ENCODE data around the gene RNU6-1. TPM values are rescaled to one million over a fixed set of nuclear protein-coding genes. Genes with fewer than 3 reads are reported as not detected.

The RNU6-1 gene
- total RNA-seq, 6 experiments from 2014 or later, result not detected

DNA sequence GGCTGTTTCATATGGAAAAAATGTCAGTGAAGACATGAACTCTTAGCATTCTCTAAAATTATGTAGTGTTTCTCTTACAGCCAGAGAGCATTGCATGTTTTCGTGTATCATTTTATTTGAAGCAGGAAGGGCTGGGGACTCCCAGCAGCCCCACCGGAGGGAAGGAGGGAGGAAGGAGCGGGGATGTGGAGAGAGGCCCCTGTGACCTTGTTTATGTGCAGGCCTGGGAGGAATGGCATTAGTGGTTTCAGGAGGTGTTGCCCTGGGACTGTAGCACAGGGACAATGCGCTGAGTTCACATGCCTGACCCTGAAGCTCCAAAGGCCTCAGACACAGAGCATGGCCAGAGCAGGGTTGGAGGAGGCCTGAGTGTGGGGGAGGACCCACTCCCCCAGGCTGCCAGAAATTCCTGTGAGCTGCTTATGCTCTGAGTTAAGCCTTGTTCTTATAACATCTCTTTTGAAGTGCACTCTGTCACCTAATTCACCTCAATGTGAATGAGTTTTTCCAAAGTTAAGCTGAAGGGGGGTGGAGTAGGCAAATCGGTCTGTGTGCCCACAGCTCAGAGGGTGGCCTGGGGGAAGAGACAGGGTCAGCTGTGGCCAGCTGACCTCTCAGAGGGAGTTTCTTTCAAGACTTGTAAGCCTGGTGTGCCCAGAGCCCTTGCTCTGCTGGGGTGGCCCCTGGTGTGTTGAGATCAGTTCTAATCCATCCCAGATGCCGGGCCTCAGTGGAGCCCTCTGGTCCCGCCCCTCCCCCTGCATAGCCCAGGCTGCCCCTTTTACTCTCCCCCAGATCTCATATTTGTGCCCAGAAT, 3.9 kb upstream of the RNU6-1 start:
- DNase-seq (no peak), ATAC-seq (no peak)
- H3K27ac ChIP-seq, result no peak overlapping the region
- WGBS (ENCODE audit: insufficient coverage, low coverage, low lambda C conversion rate, missing lambda C conversion rate), result 84% methylated on average over 4 of the region's 7 CpGs
- no peaks in the 10 kb centered on the region for H3K36me3 ChIP-seq
- TF ChIP-seq, protein P1, sequence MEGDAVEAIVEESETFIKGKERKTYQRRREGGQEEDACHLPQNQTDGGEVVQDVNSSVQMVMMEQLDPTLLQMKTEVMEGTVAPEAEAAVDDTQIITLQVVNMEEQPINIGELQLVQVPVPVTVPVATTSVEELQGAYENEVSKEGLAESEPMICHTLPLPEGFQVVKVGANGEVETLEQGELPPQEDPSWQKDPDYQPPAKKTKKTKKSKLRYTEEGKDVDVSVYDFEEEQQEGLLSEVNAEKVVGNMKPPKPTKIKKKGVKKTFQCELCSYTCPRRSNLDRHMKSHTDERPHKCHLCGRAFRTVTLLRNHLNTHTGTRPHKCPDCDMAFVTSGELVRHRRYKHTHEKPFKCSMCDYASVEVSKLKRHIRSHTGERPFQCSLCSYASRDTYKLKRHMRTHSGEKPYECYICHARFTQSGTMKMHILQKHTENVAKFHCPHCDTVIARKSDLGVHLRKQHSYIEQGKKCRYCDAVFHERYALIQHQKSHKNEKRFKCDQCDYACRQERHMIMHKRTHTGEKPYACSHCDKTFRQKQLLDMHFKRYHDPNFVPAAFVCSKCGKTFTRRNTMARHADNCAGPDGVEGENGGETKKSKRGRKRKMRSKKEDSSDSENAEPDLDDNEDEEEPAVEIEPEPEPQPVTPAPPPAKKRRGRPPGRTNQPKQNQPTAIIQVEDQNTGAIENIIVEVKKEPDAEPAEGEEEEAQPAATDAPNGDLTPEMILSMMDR (IDR thresholded peaks at IDR 0.05), result no peak
- TF ChIP-seq POLR2A (IDR thresholded peaks at IDR 0.05), result no peak
- no peaks in the 10 kb centered on the region for H3K9me3 ChIP-seq
- H3K27me3 ChIP-seq, result no peaks in the 10 kb centered on the region
- intact Hi-C loops (cut with DNase I), result no loop called here
- H3K4me1 ChIP-seq, result peaks cover 0 to 8% (median 4%) of the 10 kb centered on the region in 4 donors
- H3K4me3 ChIP-seq, result no peak overlapping the region

DNA sequence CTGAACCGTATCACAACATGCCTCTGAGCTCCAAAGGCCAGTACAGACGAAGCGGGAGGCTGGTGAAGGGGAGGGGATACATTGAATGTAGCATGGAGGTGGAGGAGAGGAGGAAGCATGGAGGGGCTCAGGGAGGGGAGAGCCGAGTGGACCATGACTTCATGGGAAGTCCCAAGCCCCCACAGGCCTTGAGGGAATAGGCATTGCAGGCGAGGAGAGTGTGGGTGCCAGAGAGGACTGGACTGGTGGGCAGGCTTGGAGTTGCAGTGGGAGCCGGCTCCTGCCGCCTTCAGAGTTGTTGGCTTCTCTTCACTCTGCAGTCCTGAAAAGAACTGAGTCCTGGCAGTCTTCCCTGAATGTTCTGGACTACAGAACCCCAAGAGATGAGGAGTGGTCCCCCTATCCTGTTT, 3.3 kb upstream of the RNU6-1 start:
- H3K9me3 ChIP-seq, result no peaks in the 10 kb centered on the region
- WGBS (ENCODE audit: insufficient coverage, low coverage, low lambda C conversion rate, missing lambda C conversion rate), result 88% methylated on average over 4 of the region's 7 CpGs
- H3K27ac ChIP-seq, result no peak overlapping the region
- no peak for DNase-seq
- H3K27me3 ChIP-seq, result no peaks in the 10 kb centered on the region
- no peak for ATAC-seq
- TF ChIP-seq, protein P1 (IDR thresholded peaks at IDR 0.05), result no peak
- TF ChIP-seq POLR2A (IDR thresholded peaks at IDR 0.05), result no peak
- H3K36me3 ChIP-seq, result no peaks in the 10 kb centered on the region
- no peak overlapping the region for H3K4me3 ChIP-seq
- peaks cover 0 to 14% (median 5%) of the 10 kb centered on the region in 4 donors for H3K4me1 ChIP-seq
- intact Hi-C loops (cut with DNase I), result no loop called here

DNA sequence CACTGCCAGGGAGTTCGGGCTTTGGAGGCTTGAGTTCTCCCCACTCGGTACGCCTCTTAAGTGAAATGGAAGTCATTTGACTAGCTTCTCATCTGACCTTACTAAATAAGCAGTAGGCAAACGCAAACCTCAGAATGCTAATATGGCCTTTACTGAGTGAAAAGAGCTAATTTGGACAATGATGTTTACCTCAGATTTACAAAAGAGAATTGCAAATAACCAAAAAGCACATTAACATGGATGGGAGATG, 1.6 kb upstream of the RNU6-1 start:
- Histone ChIP-seq H3K9me3 (no peaks in the 10 kb centered on the region), H3K4me3 (peak overlapping the region in 1 of 3 donors; percentile 71), H3K4me1 (peaks cover 0 to 14% (median 5%) of the 10 kb centered on the region in 4 donors), H3K27me3 (no peaks in the 10 kb centered on the region), H3K36me3 (no peaks in the 10 kb centered on the region), H3K27ac (no peak overlapping the region)
- DNase-seq, result no peak
- 13% methylated on average over 2 of the region's 4 CpGs for WGBS (ENCODE audit: insufficient coverage, low coverage, low lambda C conversion rate, missing lambda C conversion rate)
- ATAC-seq, result no peak
- intact Hi-C loops (cut with DNase I), result no loop called here
- no peak for TF ChIP-seq POLR2A (IDR thresholded peaks at IDR 0.05)
- TF ChIP-seq, protein P1 (IDR thresholded peaks at IDR 0.05), result no peak

DNA sequence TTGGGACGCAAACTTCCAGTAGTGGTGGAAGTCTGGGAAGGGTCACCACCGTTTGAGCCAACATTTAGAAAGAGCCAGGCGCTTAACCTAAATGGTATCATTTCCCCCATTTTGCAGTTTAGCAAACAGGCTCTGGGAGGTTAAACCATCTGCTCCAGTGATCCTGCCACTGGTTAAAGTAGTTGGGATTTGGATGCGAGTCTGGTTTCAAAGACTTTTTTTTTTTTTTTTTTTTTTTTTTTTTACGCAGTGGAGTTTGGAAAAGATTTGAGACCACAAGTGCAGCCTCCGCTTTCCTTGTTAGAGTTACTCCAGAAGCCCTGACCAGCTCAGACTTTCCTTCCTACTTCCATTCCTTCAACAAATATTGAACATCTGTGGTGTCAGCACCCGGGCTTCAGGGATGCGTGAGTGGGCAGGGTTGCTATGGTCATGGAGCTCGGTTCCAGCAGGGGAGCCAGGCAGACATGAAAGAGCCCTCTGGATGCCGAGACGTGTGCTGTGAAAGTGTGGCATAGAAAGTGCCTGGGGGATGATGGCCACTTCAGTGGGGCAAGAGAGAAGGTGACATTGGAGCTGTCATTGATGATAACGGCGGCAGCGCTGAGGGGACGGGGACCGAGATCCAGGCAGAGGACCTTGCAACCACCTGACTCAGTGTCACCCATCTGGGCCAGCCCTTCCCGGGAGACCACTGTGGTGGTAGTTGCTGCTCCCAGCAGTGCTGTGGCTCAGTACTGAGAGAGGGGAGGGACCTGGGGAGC, 1.1 kb upstream of the RNU6-1 start:
- ATAC-seq, result peak in 3 of 4 donors; percentile 1 to 14 (median 8)
- Histone ChIP-seq H3K36me3 (no peaks in the 10 kb centered on the region), H3K27ac (peak overlapping the region; percentile 92 to 93 (median 92)), H3K4me1 (peaks cover 0 to 18% (median 7%) of the 10 kb centered on the region in 4 donors), H3K4me3 (peak overlapping the region; percentile 71 to 95 (median 71)), H3K27me3 (peaks cover 0 to 3% of the 10 kb centered on the region in 2 donors), H3K9me3 (no peaks in the 10 kb centered on the region)
- DNase-seq, result no peak
- TF ChIP-seq POLR2A (IDR thresholded peaks at IDR 0.05), result no peak
- TF ChIP-seq, protein P1 (IDR thresholded peaks at IDR 0.05), result no peak
- 12% methylated on average over 14 of the region's 17 CpGs for WGBS (ENCODE audit: insufficient coverage, low coverage, low lambda C conversion rate, missing lambda C conversion rate)
- intact Hi-C loops (cut with DNase I), result no loop called here

Measured in right lobe of liver (tissue), 6 donors.